Osteoblast (primary cell): ENCODE data around the gene GPR78. TPM values are rescaled to one million over a fixed set of nuclear protein-coding genes. Genes with fewer than 3 reads are reported as not detected.

ENCODE experiments used
- DNase-seq: peaks from one replicate; pipeline ENCODE4 v3.0.0; 2011; ENCODE audit warnings: low spot score, mixed read lengths; ENCODE audit not compliant: insufficient read length; ENCODE audit errors: missing footprints
- H2AFZ ChIP-seq: 2 replicates; pipeline ENCODE4 v1.6.0; 2011; ENCODE audit warnings: mild to moderate bottlenecking, low read length
- H3K27ac ChIP-seq: 2 replicates; pipeline ENCODE4 v1.5.1; 2011; ENCODE audit warnings: mild to moderate bottlenecking, low read depth, low read length, moderate library complexity
- H3K27me3 ChIP-seq: 2 replicates; pipeline ENCODE4 v1.6.0; 2012; ENCODE audit warnings: mild to moderate bottlenecking, control low read depth, inconsistent platforms, low read length, moderate library complexity; ENCODE audit not compliant: insufficient read depth
- H3K36me3 ChIP-seq: 2 replicates; pipeline ENCODE4 v1.5.1; 2011; ENCODE audit warnings: mild to moderate bottlenecking, low read length, control low read depth, moderate library complexity; ENCODE audit not compliant: insufficient read depth
- H3K4me1 ChIP-seq: 2 replicates; pipeline ENCODE4 v1.5.1; 2011; ENCODE audit warnings: mild to moderate bottlenecking, low read length, control low read depth, moderate library complexity; ENCODE audit not compliant: insufficient read depth
- H3K4me2 ChIP-seq: 2 replicates; pipeline ENCODE4 v1.6.0; 2011; ENCODE audit warnings: mild to moderate bottlenecking, low read length; ENCODE audit not compliant: insufficient read depth
- H3K4me3 ChIP-seq: fragments of 200-600 bp; sonication (generic); 3 replicates; pipeline ENCODE4 v1.5.1; 2012; ENCODE audit warnings: mild to moderate bottlenecking, low read length, inconsistent platforms; ENCODE audit not compliant: insufficient read depth
- H3K79me2 ChIP-seq: 2 replicates; pipeline ENCODE4 v1.6.0; 2012; ENCODE audit warnings: mild to moderate bottlenecking, low read length, control low read depth, inconsistent platforms; ENCODE audit not compliant: insufficient read depth
- H3K9me3 ChIP-seq: 2 replicates; pipeline ENCODE4 v1.5.1; 2011; ENCODE audit warnings: low read depth, low read length, control low read depth
- H4K20me1 ChIP-seq: 2 replicates; pipeline ENCODE4 v1.6.0; 2012; ENCODE audit warnings: mild to moderate bottlenecking, low read length, control low read depth; ENCODE audit not compliant: insufficient read depth
- CTCF ChIP-seq: IDR thresholded peaks from 2 replicates; pipeline ENCODE4 v1.5.1; 2011; ENCODE audit warnings: mild to moderate bottlenecking, low read depth, low read length, moderate library complexity; ENCODE audit errors: extremely low read depth
- total RNA-seq: library from RNA; depleted of rRNA; stranded (reverse); fragments of >200 nt; gene quantifications from 2 replicates; pipeline ENCODE4 v1.2.3, GENCODE V29; 2012

Gene GPR78
- total RNA-seq, 1 donor = 1.8 TPM

GRCh38 chr4:8534611-8535010 is 45.6 kb upstream of the GPR78 start:
- no peaks in the 10 kb centered on the region for H3K27me3 ChIP-seq
- H3K4me3 ChIP-seq = no peak overlapping the region
- no peaks in the 10 kb centered on the region for H3K79me2 ChIP-seq
- no peaks in the 10 kb centered on the region for H3K9me3 ChIP-seq
- peaks cover 23% of the 10 kb centered on the region for H3K4me1 ChIP-seq
- H2AFZ ChIP-seq = no peak overlapping the region
- DNase-seq = peak; percentile 10
- no peak overlapping the region for H3K27ac ChIP-seq
- no peak for TF ChIP-seq CTCF
- H4K20me1 ChIP-seq = no peaks in the 10 kb centered on the region
- H3K4me2 ChIP-seq = no peak overlapping the region
- no peaks in the 10 kb centered on the region for H3K36me3 ChIP-seq

DNA sequence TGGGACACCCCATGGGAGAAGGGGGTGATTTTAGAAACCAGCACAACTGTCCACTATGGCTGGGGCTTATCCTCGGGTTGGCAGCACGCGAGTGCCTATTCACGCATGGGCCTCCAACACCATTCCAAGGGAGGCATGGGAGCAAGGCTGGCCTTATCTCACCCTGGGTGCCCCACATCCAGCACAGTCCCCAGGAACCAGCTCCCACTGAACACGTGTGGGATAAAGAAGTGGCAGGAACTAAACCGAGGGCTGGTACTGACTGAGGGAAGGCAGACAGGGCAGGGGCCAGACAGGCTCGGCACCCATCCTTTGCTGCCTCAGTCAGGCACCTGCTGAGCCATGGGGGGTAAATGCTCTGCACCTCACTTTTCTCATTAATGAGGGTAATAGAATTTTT is 43.7 kb upstream of the GPR78 start:
- Histone ChIP-seq H3K79me2 (no peaks in the 10 kb centered on the region), H3K4me1 (peaks cover 28% of the 10 kb centered on the region), H3K27me3 (no peaks in the 10 kb centered on the region), H3K4me2 (no peak overlapping the region), H3K9me3 (no peaks in the 10 kb centered on the region), H2AFZ (no peak overlapping the region), H3K36me3 (no peaks in the 10 kb centered on the region), H3K27ac (peak overlapping the region; percentile 48), H3K4me3 (no peak overlapping the region), H4K20me1 (no peaks in the 10 kb centered on the region)
- DNase-seq = peak; percentile 11
- TF ChIP-seq CTCF = no peak

- Histone ChIP-seq H3K4me1 (peaks cover 28% of the 10 kb centered on the region), H3K79me2 (no peaks in the 10 kb centered on the region), H3K27me3 (no peaks in the 10 kb centered on the region), H3K9me3 (no peaks in the 10 kb centered on the region), H4K20me1 (no peaks in the 10 kb centered on the region), H3K27ac (peak overlapping the region; percentile 48), H3K4me2 (peak overlapping the region; percentile 68), H3K4me3 (peak overlapping the region; percentile 8), H3K36me3 (no peaks in the 10 kb centered on the region), H2AFZ (peak overlapping the region; percentile 66)
- no peak for TF ChIP-seq CTCF
- peak; percentile 95 for DNase-seq
Measured at GRCh38 chr4:8537041-8537461, 43.1 kb upstream of the GPR78 start.

- Histone ChIP-seq H3K36me3 (no peaks in the 10 kb centered on the region), H3K27ac (peak overlapping the region; percentile 48), H3K4me3 (no peak overlapping the region), H3K79me2 (no peaks in the 10 kb centered on the region), H3K4me1 (peaks cover 28% of the 10 kb centered on the region), H3K4me2 (no peak overlapping the region), H4K20me1 (no peaks in the 10 kb centered on the region), H3K27me3 (no peaks in the 10 kb centered on the region), H3K9me3 (no peaks in the 10 kb centered on the region), H2AFZ (no peak overlapping the region)
- TF ChIP-seq CTCF = no peak
- DNase-seq = peak; percentile 45
Measured at GRCh38 chr4:8538076-8538702, 42.0 kb upstream of the GPR78 start.
